Small intestine (tissue), 7 donors: Measurements from ENCODE around the gene FAM20C. TPM values are rescaled to one million over a fixed set of nuclear protein-coding genes. Genes with fewer than 3 reads are reported as not detected.

ENCODE experiments used
- DNase-seq, 2 donors: peaks; one replicate each; pipeline versions ENCODE4 v3.0.0 to v3.0.0-alpha.2; 2013
- FAIRE-seq: peaks from 2 replicates; lab custom pipeline; 2012; peaks lifted over from hg19 to GRCh38; lab: Jason Lieb, UNC
- H3K27ac ChIP-seq, 3 donors: one replicate each; pipeline ENCODE4 v1.5.1; 2013; ENCODE audit warnings: low read length in 2 of 3, mild to moderate bottlenecking in 2 of 3, control low read depth in 1 of 3, inconsistent platforms in 1 of 3, low read depth in 1 of 3, moderate library complexity in 1 of 3
- H3K27me3 ChIP-seq, 3 donors: one replicate each; pipeline ENCODE4 v1.6.1; 2013; ENCODE audit warnings: low read length in 3 of 3, inconsistent platforms in 1 of 3; ENCODE audit not compliant: control insufficient read depth in 3 of 3, insufficient read depth in 3 of 3
- H3K36me3 ChIP-seq, 3 donors: one replicate each; pipeline ENCODE4 v1.6.1; 2013; ENCODE audit warnings: low read length in 3 of 3, inconsistent platforms in 1 of 3, low read depth in 1 of 3, mild to moderate bottlenecking in 1 of 3, moderate library complexity in 1 of 3; ENCODE audit not compliant: control insufficient read depth in 3 of 3, insufficient read depth in 2 of 3
- H3K4me1 ChIP-seq, 3 donors: one replicate each; pipeline ENCODE4 v1.6.1; 2013; ENCODE audit warnings: low read length in 2 of 3, inconsistent platforms in 1 of 3, low read depth in 1 of 3, mild to moderate bottlenecking in 1 of 3, moderate library complexity in 1 of 3; ENCODE audit not compliant: control insufficient read depth in 3 of 3, insufficient read depth in 2 of 3
- H3K4me3 ChIP-seq, 3 donors: one replicate each; pipeline ENCODE4 v1.5.1; 2013; ENCODE audit warnings: low read length in 3 of 3, control low read depth in 1 of 3, inconsistent platforms in 1 of 3, low read depth in 1 of 3, mild to moderate bottlenecking in 1 of 3, moderate library complexity in 1 of 3
- H3K9me3 ChIP-seq, 2 donors: one replicate each; pipeline ENCODE4 v1.6.1; 2013; ENCODE audit warnings: low read depth in 1 of 2, low read length in 1 of 2; ENCODE audit not compliant: control insufficient read depth in 2 of 2, insufficient read depth in 1 of 2
- WGBS, 3 donors: extraction: QIAGEN DNeasy Blood & Tissue Kit; methylation state at CpG; one replicate each; pipeline ENCODE4 v1.1.7; 2013; 5-methylcytosine and 5-hydroxymethylcytosine counted together
- polyA plus RNA-seq, 4 donors: library from polyadenylated mRNA; stranded (reverse) in 3 of 4; unstranded in 1 of 4; fragments of 200-250 nt in 3 of 4; fragments of 120-200 nt in 1 of 4; gene quantifications; one replicate each; pipeline versions ENCODE4 v1.2.1 to v1.2.3, GENCODE V29; 2013
- donor health status: healthy with polysubstance abuse.
- donor health status: control.
- donor health status: control.
- donor health status: Bipolar disorder and iron deficiency.
- donor health status: healthy.

Gene FAM20C
- polyA plus RNA-seq, 4 donors = 19.7 to 69.4 (median 32.1) TPM

DNA sequence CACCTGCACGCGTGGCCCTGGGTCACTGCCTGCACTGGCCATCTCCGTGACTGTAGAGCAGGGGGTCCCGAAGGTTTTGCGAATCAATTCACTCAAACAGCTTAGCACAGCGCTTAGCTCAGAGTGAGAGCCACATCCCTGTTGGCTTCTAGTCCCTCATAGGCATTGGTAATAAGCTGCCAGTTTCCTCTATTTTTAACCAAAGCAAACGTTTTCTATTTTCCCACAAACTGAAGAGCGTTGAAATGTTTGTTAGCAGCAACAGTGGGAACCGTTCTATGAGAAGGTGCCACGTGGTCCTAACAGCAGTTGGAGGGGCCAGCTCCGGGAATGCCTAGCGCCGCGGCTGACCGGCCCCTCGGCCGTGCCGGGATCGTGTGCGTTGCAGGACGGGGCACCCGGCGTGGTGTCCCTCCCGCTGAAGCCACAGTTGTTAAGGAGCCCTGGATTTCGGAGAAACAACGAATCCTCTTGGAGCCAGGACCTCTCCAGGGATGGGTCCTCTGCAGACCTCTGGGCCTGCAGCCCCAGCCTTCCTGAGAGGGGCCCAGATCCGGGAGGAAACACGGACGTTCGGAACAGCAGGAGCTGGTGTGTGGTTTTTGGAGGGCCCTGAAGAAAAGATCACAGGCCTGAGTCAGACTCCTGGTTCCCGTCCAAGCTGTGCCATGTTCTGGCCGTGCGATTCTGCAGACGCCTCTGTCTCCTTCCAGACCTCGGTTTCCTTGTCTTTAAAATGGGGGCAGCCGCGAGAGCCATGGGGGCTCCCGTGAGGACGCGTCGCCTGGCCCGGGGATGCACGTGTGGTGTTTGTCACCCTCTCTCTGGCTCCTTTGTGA lies 40.3 kb downstream of the FAM20C start:
- 78 to 89% (median 86%) methylated on average over 43 of the region's 43 CpGs for WGBS, 3 donors
- Histone ChIP-seq H3K36me3 (peaks cover 0 to 91% (median 2%) of the 10 kb centered on the region in 3 donors), H3K27ac (peak overlapping the region in 2 of 3 donors; percentile 24 to 87), H3K4me3 (no peak overlapping the region), H3K27me3 (no peaks in the 10 kb centered on the region), H3K9me3 (no peaks in the 10 kb centered on the region), H3K4me1 (peaks cover 0 to 21% (median 5%) of the 10 kb centered on the region in 3 donors)
- FAIRE-seq = no peak
- no peak for DNase-seq

DNA sequence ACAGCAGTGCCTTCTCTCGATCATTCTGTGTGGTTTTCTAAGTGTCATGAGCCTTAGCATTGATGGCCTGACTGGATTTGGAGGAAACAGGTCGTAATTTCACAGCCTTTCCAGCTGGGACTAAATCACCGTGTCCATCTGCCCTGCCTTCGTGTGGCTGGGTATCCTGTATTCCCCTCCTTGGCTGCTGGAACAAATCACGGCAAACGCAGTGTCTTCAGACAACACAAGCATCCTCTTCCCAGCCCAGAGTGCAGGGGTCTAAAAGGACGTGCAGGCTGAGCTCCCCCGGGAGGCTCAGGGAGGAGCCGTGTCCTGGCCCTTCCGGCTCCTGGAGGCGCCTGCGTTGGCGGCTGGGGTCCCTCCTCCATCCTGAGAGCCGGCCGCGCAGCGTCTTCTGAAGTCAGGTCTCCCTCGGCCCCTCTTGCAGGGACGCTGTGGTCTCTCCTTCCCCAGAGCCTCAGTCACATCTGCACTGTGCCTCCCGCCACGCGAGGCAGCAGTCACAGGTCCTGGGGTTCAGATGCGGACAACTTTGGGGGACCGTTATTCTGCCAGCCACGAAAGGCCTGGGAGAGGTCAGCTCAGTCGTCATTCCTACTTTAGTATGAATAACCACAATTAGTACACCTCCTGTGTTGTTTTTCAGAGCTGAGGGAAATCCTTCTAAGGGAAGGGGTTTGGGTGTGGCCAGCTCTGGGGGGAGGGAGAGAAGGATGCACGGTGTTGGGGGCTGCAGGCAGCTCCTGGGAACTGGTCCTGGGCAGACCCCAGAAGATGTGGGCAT lies 41.1 kb downstream of the FAM20C start:
- DNase-seq (no peak), FAIRE-seq (no peak)
- H3K27me3 ChIP-seq = no peaks in the 10 kb centered on the region
- H3K4me1 ChIP-seq = peaks cover 0 to 21% (median 5%) of the 10 kb centered on the region in 3 donors
- H3K4me3 ChIP-seq = no peak overlapping the region
- 69 to 83% (median 81%) methylated on average over 27 of the region's 27 CpGs for WGBS, 3 donors
- H3K27ac ChIP-seq = peak overlapping the region in 2 of 3 donors; percentile 60 to 87
- peaks cover 0 to 84% (median 0%) of the 10 kb centered on the region in 3 donors for H3K36me3 ChIP-seq
- no peaks in the 10 kb centered on the region for H3K9me3 ChIP-seq

DNA sequence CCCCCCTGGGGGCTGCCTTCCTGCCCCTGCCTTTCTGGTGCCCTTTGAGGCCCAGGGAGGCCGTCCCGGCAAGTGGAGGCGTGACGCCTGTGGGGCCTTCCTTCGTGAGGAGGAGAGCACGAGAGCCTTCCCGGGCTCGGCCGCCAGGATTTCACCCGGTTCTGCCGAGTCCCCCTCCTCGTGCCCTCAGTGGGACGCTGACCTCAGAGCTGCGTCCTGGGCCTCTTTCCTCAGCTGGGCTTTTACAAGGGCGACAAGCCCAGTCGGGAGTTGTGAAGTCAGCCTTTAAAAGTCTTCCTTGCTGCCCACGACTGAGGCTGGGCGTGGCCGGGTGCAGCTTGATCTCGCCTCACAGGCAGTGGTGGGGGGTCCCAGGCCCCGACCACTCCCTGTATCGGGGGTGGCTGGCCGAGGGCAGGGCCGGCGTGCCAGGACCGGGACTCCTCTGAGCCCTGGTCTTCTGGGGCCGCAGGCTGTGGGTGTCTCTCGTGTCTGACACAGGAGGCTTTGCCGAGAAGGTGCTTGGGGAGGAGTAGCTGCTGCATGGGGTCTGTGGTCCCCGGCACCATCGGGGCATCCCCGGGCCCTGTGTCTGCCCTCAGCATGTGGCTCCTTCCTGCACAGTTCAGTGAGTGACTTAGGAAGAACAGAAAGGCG lies 41.8 kb downstream of the FAM20C start:
- FAIRE-seq (no peak), DNase-seq (no peak)
- Histone ChIP-seq H3K27me3 (no peaks in the 10 kb centered on the region), H3K36me3 (peaks cover 0 to 76% (median 0%) of the 10 kb centered on the region in 3 donors), H3K4me3 (no peak overlapping the region), H3K27ac (peak overlapping the region; percentile 50 to 87 (median 60)), H3K4me1 (peaks cover 0 to 21% (median 3%) of the 10 kb centered on the region in 3 donors), H3K9me3 (no peaks in the 10 kb centered on the region)
- 62 to 81% (median 80%) methylated on average over 30 to 33 of the region's 33 CpGs for WGBS, 3 donors

DNA sequence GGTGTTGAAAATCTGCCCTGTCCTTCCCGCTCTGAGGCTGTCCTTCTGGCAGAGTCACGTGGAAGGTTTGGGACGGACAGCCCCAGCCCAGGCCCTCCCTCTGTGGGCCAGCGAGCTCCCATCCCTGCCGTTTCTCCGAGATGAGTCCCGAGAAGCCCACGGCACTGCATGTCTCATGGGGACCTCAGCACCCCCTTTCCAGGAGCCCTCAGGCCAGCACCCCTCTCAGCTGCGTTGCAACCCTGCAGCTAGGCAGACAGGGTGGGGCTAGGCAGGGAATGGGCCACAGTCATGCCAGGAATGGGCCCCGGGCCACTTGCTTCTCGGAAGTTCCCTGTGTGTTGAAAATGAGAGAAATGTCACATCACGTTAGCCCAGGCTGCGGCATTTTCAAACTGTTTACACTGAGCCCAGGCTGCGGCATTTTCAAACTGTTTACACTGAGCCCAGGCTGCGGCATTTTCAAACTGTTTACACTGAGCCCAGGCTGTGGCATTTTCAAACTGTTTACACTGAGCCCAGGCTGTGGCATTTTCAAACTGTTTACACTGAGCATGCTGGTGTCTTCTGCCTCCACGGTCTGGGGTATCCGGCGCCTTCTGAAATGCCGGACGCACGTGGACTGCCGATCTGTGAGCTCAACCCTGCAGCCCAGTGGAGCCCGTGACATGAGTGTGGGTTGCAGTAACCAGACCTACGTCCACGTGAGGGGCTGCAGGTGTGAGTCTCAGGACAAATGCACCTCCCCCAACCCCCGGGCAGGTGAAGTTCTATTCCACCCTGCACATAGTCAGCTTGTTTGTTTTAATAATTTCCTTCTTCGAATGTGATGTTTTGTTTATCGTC lies 42.6 kb downstream of the FAM20C start:
- no peak for DNase-seq
- Histone ChIP-seq H3K36me3 (peaks cover 0 to 69% (median 0%) of the 10 kb centered on the region in 3 donors), H3K4me3 (no peak overlapping the region)

DNA sequence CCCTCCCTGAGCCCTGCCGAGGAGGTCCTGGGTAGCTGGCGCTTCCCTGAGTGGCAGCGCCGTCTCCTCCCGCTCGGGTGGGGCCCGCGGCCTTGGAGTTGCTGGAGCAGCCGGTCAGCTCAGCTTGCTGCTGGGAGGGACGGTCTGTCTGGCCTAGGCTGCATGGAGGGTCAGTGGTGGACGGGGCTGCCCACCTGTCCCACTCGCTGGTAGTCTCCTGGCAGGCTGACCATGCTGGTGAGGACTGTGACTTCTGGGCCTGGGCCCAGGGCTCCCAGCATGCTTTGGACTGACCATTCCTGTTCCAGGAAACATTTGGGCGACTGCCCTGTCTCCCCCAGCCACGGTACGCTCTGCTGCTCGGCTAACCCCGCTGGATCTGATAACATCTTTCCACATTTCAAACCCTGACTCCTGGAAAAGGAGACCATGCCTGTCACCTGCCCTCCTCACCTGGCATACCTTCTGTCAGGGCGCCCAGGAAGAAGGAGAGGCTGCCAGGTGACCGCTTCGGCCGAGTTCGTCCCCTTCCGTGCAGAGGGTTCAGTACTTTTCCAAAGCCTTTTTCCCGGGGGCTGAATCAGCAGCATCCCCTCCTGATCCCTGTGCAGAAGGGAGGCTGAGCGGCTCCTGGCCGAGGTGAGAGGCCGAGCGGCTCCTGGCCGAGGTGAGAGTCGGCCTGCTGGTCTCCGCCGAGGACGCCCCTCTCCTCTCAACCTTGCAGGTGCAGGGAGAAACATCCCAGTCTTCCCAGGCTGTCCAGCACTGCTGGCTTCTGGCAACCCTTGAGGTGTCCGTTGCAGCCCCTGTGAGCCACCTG lies 43.4 kb downstream of the FAM20C start:
- H3K9me3 ChIP-seq = no peaks in the 10 kb centered on the region
- FAIRE-seq (no peak), DNase-seq (no peak)
- H3K27me3 ChIP-seq = no peaks in the 10 kb centered on the region
- peaks cover 0 to 64% (median 0%) of the 10 kb centered on the region in 3 donors for H3K36me3 ChIP-seq
- peaks cover 0 to 26% (median 3%) of the 10 kb centered on the region in 3 donors for H3K4me1 ChIP-seq
- H3K27ac ChIP-seq = peak overlapping the region in 1 of 3 donors; percentile 60
- no peak overlapping the region for H3K4me3 ChIP-seq
- 76 to 83% (median 77%) methylated on average over 34 of the region's 34 CpGs for WGBS, 3 donors

More for the DNA sequence above, 42.6 kb downstream of the FAM20C start:
- Histone ChIP-seq H3K9me3 (no peaks in the 10 kb centered on the region), H3K27ac (peak overlapping the region; percentile 50 to 87 (median 60)), H3K27me3 (no peaks in the 10 kb centered on the region), H3K4me1 (peaks cover 0 to 21% (median 3%) of the 10 kb centered on the region in 3 donors)
- 65 to 79% (median 71%) methylated on average over 28 of the region's 28 CpGs for WGBS, 3 donors
- no peak for FAIRE-seq

DNA sequence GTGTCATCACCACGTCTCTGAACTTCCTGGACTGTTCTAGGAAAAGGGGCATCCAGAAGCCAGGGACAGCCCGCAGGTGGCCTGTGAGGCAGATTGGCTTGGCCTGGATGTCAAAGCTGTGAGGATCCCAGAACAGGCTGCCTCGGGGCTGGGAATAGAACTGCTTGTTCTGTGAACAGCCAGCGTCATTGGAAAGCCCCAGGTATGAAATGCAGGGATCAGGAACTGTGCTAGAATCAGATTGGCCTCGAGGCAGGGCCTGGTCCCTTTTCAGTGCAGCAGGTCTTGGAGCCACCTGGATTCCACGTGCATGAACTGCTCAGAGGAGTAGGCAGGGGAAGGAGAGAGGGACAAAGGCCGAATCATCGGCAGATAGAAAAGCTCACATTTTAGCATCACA lies 44.6 kb downstream of the FAM20C start:
- 76 to 88% (median 76%) methylated on average over 8 of the region's 8 CpGs for WGBS, 3 donors
- H3K4me1 ChIP-seq = peaks cover 0 to 29% (median 3%) of the 10 kb centered on the region in 3 donors
- H3K27me3 ChIP-seq = no peaks in the 10 kb centered on the region
- H3K36me3 ChIP-seq = peaks cover 0 to 65% (median 0%) of the 10 kb centered on the region in 3 donors
- FAIRE-seq = no peak
- H3K4me3 ChIP-seq = no peak overlapping the region
- H3K27ac ChIP-seq = no peak overlapping the region
- DNase-seq = peak; percentile 6 to 30
- no peaks in the 10 kb centered on the region for H3K9me3 ChIP-seq

DNA sequence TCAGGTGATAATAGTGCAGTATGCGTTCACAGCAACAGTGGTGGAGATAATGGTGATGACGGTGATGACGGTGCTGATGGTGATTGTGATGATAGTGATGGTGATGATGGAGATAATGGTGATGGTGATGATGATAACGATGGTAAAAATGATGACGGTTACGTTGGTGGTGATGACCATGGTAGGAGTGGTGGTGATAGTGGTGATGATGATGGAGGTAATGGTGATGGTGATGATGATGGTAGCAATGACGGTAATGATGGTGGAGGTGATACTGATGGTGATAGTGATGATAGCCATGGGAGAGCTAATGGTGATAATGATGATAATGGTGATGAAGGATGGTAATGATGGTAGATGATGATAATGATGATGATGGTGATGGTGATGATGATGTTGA lies 45.0 kb downstream of the FAM20C start:
- no peak for FAIRE-seq

More for the DNA sequence above, 45.0 kb downstream of the FAM20C start:
- no peaks in the 10 kb centered on the region for H3K27me3 ChIP-seq
- peaks cover 0 to 64% (median 0%) of the 10 kb centered on the region in 3 donors for H3K36me3 ChIP-seq
- H3K4me3 ChIP-seq = no peak overlapping the region
- no peaks in the 10 kb centered on the region for H3K9me3 ChIP-seq
- no peak for DNase-seq
- peaks cover 0 to 29% (median under 1%) of the 10 kb centered on the region in 3 donors for H3K4me1 ChIP-seq
- WGBS, 3 donors = 82 to 90% (median 89%) methylated on average over 7 of the region's 7 CpGs
- H3K27ac ChIP-seq = no peak overlapping the region
